ENCODE measurements around the gene RPS14.

DNA sequence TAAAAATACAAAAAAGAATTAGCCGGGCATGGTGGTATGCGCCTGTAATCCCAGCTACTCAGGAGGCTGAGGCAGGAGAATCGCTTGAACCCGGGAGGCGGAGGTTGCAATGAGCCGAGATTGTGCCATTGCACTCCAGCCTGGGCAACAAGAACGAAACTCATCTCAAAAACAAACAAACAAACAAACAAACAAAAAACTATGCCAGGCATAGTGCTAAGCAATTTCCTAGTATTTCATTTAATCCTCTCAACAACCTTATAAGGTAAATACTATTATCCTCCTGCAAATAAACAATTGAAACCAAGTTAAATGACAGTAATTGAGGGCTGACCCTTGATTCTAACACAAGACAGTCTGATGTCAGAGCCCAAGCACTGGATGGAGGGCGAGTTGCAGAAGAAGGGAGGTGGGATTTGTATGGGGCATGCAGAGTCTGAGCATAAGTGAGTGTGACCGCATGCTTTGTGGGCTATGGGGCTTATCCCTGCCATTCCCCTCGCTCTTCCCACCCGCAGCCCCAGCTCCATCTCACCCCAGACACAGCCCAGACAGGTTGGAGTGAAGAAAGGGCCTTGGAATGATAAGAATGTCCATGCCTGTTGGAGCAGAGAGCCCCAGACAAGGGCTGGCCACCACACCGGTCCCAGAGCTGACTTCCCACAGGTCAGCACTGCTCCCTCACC is 24.3 kb upstream of the RPS14 start:
- no peak for TF ChIP-seq EZH2 (IDR thresholded peaks at IDR 0.05; ENCODE audit: insufficient read depth, poor library complexity, severe bottlenecking)
- no peak for TF ChIP-seq EZH2phosphoT487 (IDR thresholded peaks at IDR 0.05; ENCODE audit: insufficient read depth, low read depth)
